Measurements from ENCODE around the gene TESMIN.

TESMIN gene

GRCh38 chr11:68709062-68709461 lies 42.3 kb downstream of the TESMIN start:
- DNase-seq (ENCODE audit: extremely low spot score): no peak
- ChIA-PET CTCF (no interaction called here), POLR2A (no interaction called here)
- TF ChIP-seq, protein P1, sequence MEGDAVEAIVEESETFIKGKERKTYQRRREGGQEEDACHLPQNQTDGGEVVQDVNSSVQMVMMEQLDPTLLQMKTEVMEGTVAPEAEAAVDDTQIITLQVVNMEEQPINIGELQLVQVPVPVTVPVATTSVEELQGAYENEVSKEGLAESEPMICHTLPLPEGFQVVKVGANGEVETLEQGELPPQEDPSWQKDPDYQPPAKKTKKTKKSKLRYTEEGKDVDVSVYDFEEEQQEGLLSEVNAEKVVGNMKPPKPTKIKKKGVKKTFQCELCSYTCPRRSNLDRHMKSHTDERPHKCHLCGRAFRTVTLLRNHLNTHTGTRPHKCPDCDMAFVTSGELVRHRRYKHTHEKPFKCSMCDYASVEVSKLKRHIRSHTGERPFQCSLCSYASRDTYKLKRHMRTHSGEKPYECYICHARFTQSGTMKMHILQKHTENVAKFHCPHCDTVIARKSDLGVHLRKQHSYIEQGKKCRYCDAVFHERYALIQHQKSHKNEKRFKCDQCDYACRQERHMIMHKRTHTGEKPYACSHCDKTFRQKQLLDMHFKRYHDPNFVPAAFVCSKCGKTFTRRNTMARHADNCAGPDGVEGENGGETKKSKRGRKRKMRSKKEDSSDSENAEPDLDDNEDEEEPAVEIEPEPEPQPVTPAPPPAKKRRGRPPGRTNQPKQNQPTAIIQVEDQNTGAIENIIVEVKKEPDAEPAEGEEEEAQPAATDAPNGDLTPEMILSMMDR (IDR thresholded peaks at IDR 0.05; ENCODE audit: control extremely low read depth, extremely low read depth, low read depth, missing control alignments): no peak

DNA sequence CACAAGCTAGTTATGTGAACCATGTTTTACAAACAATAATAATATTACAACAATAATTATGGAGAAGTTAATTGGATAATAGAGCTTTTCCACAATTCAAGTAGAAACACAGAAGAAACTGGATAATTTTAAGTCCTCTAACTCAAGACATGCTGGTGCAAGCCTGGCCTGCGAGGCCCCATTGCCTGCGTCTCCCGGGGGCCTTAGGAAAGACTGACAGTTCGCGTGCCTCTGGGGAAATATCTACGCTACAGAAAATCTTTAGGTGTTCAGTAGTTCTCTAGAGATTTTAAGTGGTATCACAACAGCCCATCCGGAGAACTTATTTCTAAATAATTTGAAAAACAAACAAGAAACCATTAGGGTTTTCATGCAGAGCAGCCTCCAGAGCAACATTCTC lies 43.8 kb downstream of the TESMIN start:
- TF ChIP-seq, protein P1 (IDR thresholded peaks at IDR 0.05; ENCODE audit: control extremely low read depth, extremely low read depth, low read depth, missing control alignments): no peak
- DNase-seq (ENCODE audit: extremely low spot score): no peak
- POLR2A ChIA-PET: no interaction called here
- CTCF ChIA-PET: no interaction called here

DNA sequence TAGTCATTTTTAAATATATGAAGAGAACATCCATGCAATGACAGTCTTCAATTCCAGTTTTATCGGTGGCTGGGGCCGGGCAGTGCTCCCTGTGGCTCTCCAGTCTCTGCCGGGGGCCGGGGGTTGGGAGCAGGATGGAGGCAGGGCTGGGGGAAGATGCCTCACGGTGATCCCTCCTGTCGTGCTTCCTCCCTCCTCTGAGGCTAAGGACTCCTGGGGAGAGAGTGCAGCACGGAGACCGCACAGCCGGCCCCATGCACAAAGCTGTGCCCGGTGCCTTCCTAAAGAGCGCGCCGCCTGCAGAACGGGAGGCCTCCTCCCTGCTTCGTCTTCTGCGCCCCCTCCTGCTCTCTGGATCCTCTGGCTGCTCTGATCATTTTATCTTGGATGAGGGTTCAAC lies 46.4 kb downstream of the TESMIN start:
- CTCF ChIA-PET: no interaction called here
- POLR2A ChIA-PET: no interaction called here
- TF ChIP-seq, protein P1 (IDR thresholded peaks at IDR 0.05; ENCODE audit: control extremely low read depth, extremely low read depth, low read depth, missing control alignments): no peak
- DNase-seq (ENCODE audit: extremely low spot score): no peak

- ChIA-PET CTCF (no interaction called here), POLR2A (no interaction called here)
- TF ChIP-seq, protein P1 (IDR thresholded peaks at IDR 0.05; ENCODE audit: control extremely low read depth, extremely low read depth, low read depth, missing control alignments): no peak
- no peak for DNase-seq (ENCODE audit: extremely low spot score)
These were observed 52.3 kb downstream of the TESMIN start for GRCh38 chr11:68698993-68699392.

DNA sequence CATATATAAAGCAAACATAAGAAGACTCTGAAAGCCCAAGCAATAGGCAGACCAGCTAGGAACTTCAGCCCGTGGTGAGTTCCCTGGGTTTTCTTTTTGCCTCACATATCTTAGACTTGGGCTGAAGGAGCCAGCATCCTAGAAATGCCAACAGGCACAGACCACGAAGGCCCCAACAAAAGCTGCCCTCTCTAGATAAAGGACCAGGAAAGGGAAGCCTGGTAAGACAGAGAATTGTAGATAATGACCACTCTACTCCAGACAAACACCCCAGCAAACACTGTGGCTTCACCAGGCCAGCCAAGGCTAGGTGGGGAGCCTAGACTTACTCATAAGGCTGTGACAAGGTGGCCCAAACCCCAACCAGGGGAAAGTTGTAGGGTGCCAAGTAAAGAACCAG lies 55.8 kb downstream of the TESMIN start:
- ChIA-PET POLR2A (no interaction called here), CTCF (no interaction called here)

GRCh38 chr11:68694431-68695297 lies 56.7 kb downstream of the TESMIN start:
- no peak for DNase-seq (ENCODE audit: extremely low spot score)
- POLR2A ChIA-PET: no interaction called here
- CTCF ChIA-PET: no interaction called here
- TF ChIP-seq, protein P1 (IDR thresholded peaks at IDR 0.05; ENCODE audit: control extremely low read depth, extremely low read depth, low read depth, missing control alignments): no peak

More for the DNA sequence above, 55.8 kb downstream of the TESMIN start:
- DNase-seq (ENCODE audit: extremely low spot score): no peak
- TF ChIP-seq, protein P1 (IDR thresholded peaks at IDR 0.05; ENCODE audit: control extremely low read depth, extremely low read depth, low read depth, missing control alignments): no peak

Measured in GM10248 (cell line).